ENCODE data around the gene SLC26A11. TPM values are rescaled to one million over a fixed set of nuclear protein-coding genes. Genes with fewer than 3 reads are reported as not detected.
A peak's percentile ranks its signal among the peaks of the same experiment; 100 is the strongest.
"Not testable (repeated sequence)": the region's sequence is repeated elsewhere in the genome, so short reads cannot be mapped to it uniquely, and the experiment has no call there.

The SLC26A11 gene
- polyA plus RNA-seq, 5 donors: 16.0 to 32.3 (median 27.0) TPM

DNA sequence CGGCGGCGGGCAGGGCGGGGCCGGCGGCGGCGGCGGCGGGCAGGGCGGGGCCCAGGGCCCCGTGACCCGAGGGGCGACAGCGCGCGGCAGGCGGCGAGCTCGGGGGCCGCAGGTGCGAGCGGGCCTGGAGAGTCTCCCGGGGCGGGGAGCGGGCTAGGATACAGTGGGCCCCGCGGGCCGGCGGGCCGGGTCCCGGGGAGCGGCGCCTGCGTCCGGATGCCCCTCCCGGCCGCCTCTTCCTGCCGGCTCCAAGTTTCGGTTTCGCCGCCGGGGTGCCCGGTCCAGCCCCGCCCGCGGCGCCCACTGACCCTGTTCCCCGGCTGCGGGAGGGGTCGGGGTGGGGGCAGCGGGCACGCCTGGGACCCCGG is 40.5 kb downstream of the SLC26A11 start, which contains the start of gene RNF213:
RNF213 (plus strand) TSS at position 62 of the 368 bp plus-strand sequence. CDS start 2,830 bp downstream, outside the sequence.
- DNase-seq: peak in 1 of 2 donors; percentile 13

DNA sequence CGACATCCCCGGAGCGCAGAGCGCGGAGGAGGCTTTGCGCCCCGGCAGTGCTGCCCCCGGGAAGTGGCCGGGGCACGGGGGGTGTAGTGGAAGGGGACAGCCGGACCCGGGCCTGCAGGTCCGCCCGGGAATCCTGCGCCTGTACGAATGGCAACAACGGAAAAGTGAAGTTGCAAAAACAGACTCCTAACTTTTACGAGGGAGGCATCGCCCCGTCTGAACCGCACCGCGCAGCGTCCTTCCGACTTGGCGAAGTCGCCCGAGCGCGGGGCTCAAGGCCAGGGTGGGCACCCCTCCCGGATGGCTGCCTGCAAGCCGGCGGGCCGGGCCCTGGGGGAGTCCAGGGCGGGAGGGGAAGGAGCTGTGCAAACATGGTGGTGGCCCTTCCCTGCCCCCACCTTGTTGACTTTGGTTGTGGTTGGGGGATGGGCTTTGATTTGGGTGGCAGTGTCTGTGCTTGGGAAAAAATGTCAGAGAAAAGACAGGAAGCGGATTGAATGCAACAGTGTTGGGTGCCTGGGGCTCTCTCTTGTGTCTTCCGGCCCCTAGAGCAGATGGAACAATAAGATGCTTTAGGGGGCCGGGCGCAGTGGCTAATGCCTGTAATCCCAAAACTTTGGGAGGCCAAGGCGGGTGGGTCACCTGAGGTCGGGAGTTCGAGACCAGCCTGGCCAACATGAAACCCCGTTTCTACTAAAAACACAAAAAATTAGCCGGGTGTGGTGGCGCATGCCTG is 41.1 kb downstream of the SLC26A11 start:
- peak; percentile 52 to 56 for DNase-seq

DNA sequence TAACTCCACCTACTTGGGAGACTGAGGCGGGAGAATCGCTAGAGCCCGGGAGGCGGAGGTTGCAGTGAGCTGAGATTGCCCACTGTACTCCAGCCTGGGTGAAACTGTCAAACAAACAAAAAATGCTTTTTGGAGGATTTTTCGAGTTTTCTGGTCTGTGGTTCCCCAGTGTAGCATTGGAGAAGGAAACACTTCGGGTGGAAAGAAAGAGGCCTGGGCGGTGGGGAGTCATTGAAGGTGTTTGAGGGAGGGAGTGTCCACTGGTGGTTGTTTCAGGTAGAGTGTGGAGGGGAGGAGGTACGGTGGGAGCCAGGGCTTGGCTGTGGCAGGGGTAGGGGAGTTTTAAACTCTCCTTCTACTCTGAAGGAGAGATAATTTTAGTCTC is 41.7 kb downstream of the SLC26A11 start:
- DNase-seq: no peak

DNA sequence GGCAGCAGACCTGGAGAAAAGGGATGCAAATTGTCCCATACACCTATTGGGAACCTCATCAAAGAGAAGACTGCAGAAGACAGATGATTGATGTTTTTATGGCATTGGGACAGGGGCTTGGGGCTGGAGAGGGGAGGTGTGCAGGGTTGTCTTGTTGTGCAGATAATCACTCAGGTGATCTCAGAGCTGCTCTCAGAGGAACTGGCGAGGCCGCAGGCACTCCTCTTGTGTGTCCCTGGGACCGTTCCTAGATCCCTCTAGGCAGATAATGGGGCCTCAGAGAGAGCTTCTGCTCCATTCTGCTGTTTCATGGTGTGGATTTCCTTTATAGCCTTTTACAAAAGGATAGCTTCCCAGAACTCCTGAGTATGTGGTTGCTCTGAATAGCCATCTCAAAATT is 42.1 kb downstream of the SLC26A11 start:
- no peak for DNase-seq

DNA sequence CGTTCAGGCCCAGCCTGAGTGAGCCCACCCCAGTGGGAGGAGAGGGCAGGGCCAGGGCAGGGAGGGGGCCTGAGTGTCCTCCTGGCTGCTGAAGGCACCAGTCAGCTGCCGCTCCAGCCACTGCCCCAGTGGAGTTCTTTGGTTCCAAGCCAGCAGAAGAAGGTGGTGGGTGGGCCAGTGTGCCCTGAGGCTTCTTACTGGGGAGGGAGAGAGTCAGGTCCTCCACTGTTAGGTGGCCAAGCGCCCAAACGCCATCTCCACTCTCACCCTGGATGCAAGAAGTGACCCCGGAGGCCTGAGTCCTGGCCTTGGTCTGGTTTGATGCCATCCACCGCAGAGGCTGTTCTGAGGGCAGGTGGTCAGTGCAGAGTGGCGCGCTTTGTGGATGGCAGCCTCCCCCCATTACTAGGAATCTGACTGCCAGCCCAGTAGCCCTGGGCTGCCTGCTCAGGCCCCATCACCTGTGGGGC is 42.6 kb downstream of the SLC26A11 start:
- no peak for DNase-seq

DNA sequence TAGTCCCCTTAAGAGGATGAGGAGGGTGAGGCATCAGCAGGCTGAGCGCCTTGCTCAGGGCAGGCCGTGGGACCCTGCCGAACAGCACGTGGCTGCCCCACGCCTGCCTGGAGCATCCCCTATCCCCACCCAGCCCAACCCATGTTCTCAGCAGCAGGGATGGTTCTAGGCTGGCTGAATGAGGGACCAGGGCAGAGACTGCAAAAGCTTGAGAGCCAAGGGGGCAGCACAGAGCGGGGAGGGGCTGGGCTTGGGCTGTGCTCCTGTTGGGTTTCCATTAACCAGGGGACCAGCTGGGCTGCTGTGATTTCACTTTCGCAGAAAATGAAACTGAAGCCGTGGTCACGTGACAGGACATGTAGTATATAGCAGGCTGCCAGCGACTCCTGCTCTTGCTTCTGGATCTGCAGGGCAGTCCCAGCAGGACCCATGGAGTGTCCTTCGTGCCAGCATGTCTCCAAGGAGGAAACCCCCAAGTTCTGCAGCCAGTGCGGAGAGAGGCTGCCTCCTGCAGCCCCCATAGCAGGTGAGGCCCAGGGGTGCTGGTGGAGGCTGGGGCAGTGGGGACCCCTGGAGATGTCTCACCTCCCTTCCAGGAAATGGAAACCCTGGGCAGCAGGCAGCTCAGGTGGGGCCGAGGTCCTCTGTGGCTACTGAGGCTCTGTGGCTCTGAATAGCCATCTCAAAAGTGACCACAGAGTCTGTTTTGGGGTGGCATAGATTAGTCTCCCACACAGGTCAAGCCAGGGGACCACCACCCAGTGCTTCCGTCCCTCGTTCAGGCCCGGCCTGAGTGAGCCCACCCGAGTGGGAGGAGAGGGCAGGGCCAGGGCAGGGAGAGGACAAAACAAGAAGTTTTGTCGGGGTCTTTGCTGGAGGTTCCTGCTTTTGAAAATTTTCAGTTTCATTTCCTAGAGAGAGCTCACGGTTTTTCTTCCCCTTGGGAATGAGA is 43.3 kb downstream of the SLC26A11 start:
- peak; percentile 88 to 91 for DNase-seq

DNA sequence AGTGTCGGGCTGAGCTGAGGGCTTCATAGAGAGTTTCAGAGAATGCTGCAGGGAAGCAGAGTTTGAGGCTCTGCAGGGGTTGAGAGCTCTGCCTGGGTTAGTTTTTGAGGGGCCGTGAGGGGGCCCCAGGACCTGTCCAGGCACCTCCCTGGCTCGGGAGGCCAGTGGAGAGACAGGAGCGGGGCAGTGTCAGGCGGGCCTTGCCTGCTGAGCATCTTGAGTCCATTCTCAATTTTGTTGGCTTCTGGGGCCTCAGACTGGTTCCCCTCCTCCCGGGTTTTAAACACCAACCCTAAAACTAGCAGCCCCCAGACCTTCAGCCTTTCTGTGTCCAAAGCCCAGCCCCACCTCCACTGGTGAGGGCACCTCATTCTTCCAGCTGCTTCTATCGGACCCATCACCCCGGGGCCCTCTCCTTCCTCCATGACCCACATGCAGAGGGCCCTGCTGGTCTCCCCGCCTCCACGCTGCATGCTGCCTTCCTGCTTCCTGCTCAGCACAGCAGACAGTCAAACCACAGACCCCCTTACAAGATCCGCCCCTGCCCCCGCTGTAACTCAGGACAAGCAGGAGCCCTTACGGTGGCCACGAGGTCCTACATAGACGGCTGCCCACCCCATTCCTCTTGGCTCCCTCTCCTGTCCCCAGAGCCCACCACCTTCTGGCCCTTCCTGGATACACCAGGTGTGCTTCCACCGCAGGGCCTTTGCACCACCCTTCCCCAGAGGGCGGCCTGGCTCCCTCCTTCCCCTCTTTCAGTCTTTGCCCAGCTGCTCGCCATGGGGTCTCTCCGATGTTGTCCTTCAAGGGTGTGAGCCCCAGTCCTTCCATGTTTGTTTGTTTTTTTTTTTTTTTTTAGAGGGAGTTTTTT is 44.2 kb downstream of the SLC26A11 start:
- no peak for DNase-seq

DNA sequence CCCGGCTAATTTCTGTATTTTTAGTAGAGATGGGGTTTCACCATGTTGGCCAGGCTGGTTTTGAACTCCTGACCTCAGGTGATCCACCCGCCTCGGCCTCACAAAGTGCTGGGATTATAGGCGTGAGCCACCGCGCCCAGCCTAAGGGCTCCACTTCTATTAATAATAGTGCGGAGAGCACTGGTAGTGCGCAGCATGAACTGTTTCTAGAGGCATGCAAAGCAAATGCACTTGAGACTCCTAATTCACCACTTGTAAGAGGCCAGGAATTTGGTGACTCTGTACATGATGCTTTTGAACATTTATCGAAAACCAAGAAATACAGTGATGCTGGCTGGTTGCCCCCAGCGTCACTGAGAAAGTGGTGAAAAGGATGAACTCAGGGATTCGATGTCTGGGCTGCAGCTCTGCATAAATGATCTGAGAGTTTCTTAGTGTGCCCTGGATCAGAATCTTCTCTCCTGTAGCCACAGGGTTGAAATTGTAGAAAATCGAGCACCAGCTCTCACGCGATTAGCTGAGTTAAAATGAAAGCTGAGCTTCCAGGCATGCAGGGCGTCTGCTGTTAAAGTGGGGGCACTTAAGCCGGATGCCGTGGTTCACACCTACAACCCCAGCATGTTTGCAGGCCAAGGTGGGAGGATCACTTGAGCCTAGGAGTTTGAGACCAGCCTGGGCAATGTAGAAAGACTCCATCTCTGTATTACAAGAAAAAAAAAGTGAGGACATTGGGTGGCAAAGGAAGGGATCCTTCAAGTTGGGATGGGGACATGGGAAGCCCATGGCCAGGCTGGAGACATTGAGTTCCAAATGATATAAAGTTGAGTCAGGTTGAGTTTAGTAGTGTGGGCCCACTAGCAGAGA is 45.2 kb downstream of the SLC26A11 start:
- no peak for DNase-seq

DNA sequence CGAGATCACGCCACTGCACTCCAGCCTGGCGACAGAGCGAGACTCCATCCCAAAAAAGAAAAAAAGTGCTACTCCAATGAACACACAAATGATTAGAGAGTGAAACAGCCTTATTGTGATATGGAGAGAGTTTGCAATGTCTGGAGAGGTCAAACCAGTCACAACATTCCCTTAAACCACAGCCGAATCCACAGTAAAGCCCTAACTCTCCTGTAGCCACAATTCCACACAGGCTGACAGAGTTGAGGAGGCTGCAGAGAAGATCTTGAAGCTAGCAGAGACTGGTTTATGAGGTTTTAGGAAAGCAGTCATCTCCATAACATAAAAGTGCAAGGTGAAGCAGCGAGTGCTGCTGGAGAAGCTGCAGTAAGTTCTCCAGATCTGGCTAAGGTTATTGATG is 47.2 kb downstream of the SLC26A11 start:
- no peak for DNase-seq

DNA sequence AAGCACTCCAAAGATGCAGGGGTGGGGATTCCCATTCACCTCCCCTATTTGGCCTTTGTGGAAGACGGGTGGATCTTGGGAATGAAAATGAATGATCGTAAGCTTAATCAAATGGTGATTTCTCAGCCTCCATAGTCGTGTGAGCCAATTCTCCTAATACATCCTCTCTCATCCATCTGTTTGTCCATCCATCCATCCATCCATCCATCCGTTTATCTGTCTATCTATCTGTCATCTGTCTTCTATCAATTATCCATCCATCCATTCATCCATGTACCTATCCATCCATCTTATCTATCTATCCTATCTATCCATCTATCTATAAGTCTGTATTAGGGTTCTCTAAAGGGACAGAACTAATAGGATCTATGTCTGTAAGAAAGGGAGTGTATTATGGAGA is 48.2 kb downstream of the SLC26A11 start:
- DNase-seq: no peak

DNA sequence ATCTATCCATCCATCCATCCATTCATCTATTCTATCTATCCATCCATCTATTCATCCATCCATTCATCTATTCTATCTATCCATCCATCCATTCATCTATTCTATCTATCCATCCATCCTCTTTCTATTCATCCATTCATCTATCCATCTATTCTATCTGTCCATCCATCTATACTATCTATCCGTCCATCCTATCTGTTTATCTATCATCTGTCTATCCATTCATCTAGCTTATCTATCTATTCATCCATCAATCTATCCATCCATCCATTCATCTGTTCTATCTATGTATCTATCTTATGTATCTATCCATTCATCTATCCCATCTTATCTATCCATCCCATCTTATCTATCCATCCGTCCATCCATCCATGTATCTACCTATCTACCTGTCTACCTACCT is 49.2 kb downstream of the SLC26A11 start:
- no peak for DNase-seq

DNA sequence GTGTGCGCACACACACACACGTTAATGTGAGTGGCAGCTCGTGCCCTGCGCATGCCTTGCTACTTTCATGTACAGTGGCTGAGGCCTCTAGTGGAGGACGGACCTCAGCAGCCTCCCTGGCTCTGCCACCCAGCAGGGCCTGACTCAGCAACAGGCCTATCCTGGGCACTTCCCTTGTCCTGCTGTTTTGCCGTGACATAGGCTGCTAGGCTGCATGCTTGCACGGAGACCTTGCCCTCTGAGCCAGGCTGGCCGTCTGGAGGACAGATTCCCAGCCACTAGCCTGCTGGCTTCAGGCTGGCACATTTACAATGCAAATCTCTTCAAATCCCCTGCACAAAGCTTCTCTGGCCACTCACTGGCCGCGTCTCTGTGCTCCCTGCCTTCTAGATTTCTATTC is 49.9 kb downstream of the SLC26A11 start:
- no peak for DNase-seq

DNA sequence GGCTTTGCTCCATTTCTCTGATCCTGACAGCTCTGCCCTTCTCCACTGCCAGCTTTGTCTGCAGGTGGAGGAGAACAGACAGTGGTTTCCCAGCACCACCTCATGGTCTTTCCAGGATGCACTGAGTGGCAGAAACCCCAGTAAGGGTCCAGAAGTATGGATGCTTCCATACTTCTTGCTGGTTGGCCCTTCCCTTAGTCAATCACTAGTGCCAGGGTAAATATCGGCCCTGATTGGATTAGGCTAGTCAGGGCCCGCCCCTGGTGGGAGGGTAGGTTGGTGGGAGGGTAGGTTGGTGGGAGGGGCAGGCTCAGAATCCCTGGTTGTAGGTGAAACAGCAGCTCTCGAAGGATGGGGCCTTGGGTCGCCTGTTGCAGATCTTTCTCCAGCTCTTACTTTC is 50.6 kb downstream of the SLC26A11 start:
- DNase-seq: no peak

DNA sequence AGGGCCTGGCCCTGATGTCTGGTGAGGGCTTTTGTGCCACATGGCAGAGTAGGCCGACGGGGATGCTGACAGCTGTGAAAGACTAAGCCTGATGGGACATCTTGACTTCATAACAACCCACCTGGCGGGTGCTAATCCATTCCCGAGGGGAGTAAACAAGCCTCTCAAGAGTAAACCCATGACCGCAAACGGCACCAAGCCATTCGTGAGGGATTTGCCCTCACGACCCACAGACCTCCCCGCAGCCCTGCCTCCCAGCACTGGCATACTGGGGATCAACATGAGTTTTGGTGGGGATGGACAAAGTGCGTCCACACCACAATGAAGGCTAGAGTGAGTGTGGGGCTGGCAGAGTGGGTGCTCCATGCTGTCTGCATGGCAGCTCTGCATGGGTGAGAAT is 52.1 kb downstream of the SLC26A11 start:
- DNase-seq: no peak

DNA sequence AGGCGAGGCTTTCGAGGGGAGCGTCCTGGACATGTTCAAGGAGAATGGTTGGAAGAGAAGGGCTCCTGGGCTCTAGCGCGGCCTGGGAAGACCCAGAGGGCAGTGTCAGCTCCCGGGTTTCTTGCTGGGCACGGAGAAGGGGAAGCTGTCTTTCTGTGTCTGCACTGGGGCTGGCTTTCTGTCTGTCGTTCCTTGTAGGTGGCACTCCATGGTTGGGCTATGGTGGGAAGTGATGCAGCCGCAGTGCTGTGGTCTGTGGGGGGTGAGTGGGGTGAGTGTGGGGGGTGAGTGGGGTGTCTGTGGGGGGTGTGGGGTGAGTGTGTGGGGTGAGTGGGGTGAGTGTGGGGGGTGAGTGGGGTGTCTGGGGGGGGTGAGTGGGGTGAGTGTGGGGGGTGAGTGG is 54.1 kb downstream of the SLC26A11 start:
- no peak for DNase-seq

DNA sequence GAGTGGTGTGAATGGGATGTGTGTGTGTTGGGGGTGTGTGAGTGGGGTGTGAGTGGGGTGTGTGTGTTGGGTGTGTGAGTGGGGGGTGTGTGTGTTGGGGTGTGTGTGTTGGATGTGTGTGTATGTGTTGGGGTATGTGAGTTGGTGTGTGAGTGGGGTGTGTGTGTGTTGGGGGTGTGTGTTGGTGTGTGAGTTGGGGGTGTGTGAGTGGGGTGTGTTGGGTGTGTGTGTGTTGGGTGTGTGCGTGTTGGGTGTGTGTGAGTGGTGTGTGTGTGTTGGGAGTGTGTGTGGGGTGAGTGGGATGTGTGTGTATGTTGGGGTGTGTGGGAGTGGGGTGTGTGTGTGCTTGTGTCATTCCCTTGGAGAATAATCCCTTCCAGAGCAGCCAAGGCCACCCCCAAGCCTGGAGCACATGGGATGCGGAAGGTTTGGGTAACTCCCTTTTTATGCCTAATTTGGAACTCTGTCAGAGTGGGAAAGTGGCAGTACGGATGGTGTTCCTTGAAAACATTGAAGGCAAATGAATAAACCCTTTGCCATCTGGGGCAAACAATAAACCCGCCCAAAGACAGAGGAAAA is 54.7 kb downstream of the SLC26A11 start:
- DNase-seq: no peak

DNA sequence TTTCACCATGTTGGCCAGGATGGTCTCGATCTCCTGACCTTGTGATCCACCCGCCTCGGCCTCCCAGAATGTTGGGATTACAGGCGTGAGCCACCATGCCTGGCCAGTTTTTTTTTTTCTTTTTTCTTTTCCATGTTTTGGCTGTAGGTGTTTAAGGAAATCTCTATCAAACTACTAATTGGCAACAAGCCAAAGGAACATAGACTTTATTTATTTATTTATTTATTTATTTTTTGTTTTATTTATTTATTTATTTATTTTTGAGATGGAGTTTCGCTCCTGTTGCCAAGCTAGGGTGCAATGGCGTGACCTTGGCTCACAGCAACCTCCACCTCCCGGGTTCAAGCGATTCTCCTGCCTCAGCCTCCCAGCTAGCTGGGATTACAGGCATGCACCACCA is 55.6 kb downstream of the SLC26A11 start:
- not testable (repeated sequence) for DNase-seq

DNA sequence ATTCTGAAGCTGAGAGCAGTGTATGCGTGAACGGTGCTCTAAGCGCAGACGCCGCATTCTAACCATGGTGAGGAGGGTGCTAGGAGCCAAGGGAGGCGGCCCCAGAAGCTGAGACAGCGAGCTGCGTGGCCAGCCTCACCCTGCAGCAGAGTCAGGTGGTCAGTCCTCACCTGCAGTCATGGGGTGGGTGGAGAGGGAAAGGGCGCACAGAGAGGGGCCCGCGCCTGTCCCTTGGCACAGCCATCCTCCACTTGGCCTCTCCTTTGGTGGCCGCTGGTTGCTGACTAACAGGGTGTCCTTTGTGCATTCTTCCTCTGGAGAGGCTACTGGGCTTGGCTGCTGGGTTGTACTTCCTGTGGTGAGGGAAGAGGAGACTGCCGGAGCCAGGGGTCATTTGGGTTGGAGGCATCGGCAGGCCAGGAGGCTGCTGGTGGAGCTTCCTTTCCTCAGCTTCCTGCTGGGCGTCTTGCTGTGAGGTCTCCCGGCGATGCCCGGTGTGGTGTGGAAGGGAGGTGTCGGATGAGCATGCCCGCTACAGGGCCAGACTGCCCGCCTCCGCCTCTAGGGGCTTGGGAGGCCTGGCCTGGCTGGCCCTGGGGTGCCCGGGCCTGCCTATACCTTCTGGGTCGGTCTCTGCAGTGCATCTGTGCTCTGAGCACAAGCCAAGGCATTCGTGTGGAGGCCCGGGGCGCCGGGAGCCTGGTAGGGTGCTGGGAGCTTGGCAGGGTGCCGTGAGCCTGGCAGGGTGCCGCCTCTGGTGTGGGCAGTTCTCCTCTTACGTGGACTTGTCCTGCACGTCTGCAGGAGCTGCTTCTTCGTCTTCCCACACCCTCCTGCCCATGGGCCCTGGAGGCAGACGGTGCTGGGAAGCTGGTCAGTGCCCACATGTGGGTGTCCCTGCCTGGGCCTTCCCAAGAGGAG is 57.8 kb downstream of the SLC26A11 start:
- no peak for DNase-seq

DNA sequence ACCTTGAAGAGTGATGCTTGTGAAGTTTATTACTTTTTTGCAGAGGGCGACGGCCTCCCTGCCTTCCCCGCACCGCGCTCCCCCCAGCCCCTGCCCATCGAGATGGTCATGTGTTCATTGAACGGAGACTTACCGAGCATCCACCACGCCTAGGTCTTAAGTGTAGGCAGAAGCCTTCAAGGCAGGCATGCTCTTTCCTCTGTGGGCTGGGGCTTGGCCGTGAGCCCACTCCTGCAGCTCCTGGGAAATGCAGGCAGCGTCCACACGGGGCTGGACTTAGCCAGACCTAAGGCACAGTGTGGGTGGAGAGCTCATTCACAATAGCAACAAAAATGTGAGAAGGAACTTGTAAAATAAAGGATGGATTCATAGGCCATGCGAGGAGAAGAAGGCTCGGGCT is 59.7 kb downstream of the SLC26A11 start:
- DNase-seq: peak; percentile 53 to 67
